HEK293 (cell line): Measurements from ENCODE around the gene SPINK13.

Experiments
- HOXD13 ChIP-seq: sonication (generic); formaldehyde crosslinking; IDR thresholded peaks from 2 replicates; pipeline ENCODE4 v1.8.0; 2022; ENCODE audit warnings: missing genetic modification reagents, borderline replicate concordance
- MZF1 ChIP-seq: fragments of 450-650 bp; formaldehyde crosslinking; IDR thresholded peaks from 2 replicates; pipeline ENCODE4 v1.5.1; 2017; ENCODE audit warnings: missing biosample characterization, missing genetic modification characterization, borderline replicate concordance
- PBX3 ChIP-seq: sonication (generic); formaldehyde crosslinking; IDR thresholded peaks from 2 replicates; pipeline ENCODE4 v1.8.1; 2022; ENCODE audit warnings: mild to moderate bottlenecking, moderate library complexity, missing genetic modification reagents
- YY1 ChIP-seq: fragments of 450-650 bp; formaldehyde crosslinking; IDR thresholded peaks from 2 replicates; pipeline ENCODE4 v1.5.1; 2018; ENCODE audit warnings: missing biosample characterization, missing genetic modification characterization
- ZBTB44 ChIP-seq: fragments of 450-650 bp; IDR thresholded peaks from 2 replicates; pipeline ENCODE4 v1.5.1; 2018; ENCODE audit warnings: missing biosample characterization, mild to moderate bottlenecking, missing genetic modification characterization
- ZFP69B ChIP-seq: fragments of 450-650 bp; formaldehyde crosslinking; IDR thresholded peaks from 2 replicates; pipeline ENCODE4 v1.5.1; 2016; ENCODE audit warnings: missing biosample characterization, missing genetic modification characterization
- ZNF175 ChIP-seq: fragments of 450-650 bp; formaldehyde crosslinking; IDR thresholded peaks from 2 replicates; pipeline ENCODE4 v1.5.1; 2016; ENCODE audit warnings: missing biosample characterization, missing genetic modification characterization
- ZNF184 ChIP-seq: fragments of 450-650 bp; IDR thresholded peaks from 2 replicates; pipeline ENCODE4 v1.5.1; 2018; ENCODE audit warnings: missing biosample characterization, mild to moderate bottlenecking, missing genetic modification characterization
- ZNF398 ChIP-seq: fragments of 450-650 bp; formaldehyde crosslinking; IDR thresholded peaks from 2 replicates; pipeline ENCODE4 v1.5.1; 2017; ENCODE audit warnings: missing biosample characterization, missing genetic modification characterization
- ZNF621 ChIP-seq: fragments of 450-650 bp; formaldehyde crosslinking; IDR thresholded peaks from 2 replicates; pipeline ENCODE4 v1.5.1; 2017; ENCODE audit warnings: missing biosample characterization, missing genetic modification characterization
- ZNF785 ChIP-seq: fragments of 450-650 bp; formaldehyde crosslinking; IDR thresholded peaks from 2 replicates; pipeline ENCODE4 v1.5.1; 2016; ENCODE audit warnings: missing biosample characterization, missing genetic modification characterization
- ZNF791 ChIP-seq: fragments of 450-650 bp; formaldehyde crosslinking; IDR thresholded peaks from 2 replicates; pipeline ENCODE4 v1.5.1; 2016; ENCODE audit warnings: missing biosample characterization, missing genetic modification characterization
- TF ChIP-seq, protein P1 (sequence below): fragments of 450-650 bp; IDR thresholded peaks from 2 replicates; pipeline ENCODE4 v1.5.1; 2018; ENCODE audit warnings: missing biosample characterization, missing genetic modification characterization
- TF ChIP-seq, protein P2 (sequence below): fragments of 450-650 bp; formaldehyde crosslinking; IDR thresholded peaks from 2 replicates; pipeline ENCODE4 v1.5.1; 2016; ENCODE audit warnings: missing biosample characterization, missing genetic modification characterization

DNA sequence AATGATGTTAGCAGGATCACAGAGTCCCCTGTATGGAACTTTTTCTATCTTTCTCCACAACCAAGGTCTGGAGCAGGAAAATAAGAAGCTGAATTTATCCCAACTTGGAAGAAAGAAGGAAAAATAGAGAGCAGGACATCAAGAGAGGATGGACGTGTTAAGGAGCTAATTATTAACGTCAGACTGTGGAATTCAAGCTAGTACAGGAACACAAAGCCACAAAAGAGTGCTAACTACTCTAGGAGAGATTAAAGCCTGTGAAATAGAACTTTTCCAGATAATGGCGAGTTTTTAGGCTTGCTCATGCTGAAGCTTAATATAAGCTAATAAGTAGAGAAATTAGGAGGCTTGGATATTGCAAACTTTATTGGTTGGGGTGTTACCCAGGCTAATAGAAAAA, 632 bp upstream of the SPINK13 start:
- TF ChIP-seq ZFP69B (tag by site-specific recombination): no peak
- TF ChIP-seq MZF1 (tag by site-specific recombination): no peak
- no peak for TF ChIP-seq ZNF184 (tag by site-specific recombination)
- no peak for TF ChIP-seq ZNF398 (tag by site-specific recombination)
- TF ChIP-seq ZNF791 (tag by site-specific recombination): no peak
- no peak for TF ChIP-seq ZNF621 (tag by site-specific recombination)
- TF ChIP-seq, protein P1, sequence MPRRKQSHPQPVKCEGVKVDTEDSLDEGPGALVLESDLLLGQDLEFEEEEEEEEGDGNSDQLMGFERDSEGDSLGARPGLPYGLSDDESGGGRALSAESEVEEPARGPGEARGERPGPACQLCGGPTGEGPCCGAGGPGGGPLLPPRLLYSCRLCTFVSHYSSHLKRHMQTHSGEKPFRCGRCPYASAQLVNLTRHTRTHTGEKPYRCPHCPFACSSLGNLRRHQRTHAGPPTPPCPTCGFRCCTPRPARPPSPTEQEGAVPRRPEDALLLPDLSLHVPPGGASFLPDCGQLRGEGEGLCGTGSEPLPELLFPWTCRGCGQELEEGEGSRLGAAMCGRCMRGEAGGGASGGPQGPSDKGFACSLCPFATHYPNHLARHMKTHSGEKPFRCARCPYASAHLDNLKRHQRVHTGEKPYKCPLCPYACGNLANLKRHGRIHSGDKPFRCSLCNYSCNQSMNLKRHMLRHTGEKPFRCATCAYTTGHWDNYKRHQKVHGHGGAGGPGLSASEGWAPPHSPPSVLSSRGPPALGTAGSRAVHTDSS: no peak
- no peak for TF ChIP-seq YY1
- no peak for TF ChIP-seq ZBTB44
- TF ChIP-seq PBX3 (CRISPR knock-in tag): no peak
- no peak for TF ChIP-seq ZNF175 (tag by site-specific recombination)
- no peak for TF ChIP-seq HOXD13 (CRISPR knock-in tag)
- TF ChIP-seq, protein P2, sequence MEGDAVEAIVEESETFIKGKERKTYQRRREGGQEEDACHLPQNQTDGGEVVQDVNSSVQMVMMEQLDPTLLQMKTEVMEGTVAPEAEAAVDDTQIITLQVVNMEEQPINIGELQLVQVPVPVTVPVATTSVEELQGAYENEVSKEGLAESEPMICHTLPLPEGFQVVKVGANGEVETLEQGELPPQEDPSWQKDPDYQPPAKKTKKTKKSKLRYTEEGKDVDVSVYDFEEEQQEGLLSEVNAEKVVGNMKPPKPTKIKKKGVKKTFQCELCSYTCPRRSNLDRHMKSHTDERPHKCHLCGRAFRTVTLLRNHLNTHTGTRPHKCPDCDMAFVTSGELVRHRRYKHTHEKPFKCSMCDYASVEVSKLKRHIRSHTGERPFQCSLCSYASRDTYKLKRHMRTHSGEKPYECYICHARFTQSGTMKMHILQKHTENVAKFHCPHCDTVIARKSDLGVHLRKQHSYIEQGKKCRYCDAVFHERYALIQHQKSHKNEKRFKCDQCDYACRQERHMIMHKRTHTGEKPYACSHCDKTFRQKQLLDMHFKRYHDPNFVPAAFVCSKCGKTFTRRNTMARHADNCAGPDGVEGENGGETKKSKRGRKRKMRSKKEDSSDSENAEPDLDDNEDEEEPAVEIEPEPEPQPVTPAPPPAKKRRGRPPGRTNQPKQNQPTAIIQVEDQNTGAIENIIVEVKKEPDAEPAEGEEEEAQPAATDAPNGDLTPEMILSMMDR (tag by site-specific recombination): no peak
- TF ChIP-seq ZNF785: no peak
